Endothelial cell (in vitro differentiated cells): ENCODE data around the gene HDAC11. TPM values are rescaled to one million over a fixed set of nuclear protein-coding genes. Genes with fewer than 3 reads are reported as not detected.

Experiments
- DNase-seq: peaks from one replicate; pipeline ENCODE4 v3.0.0; 2021; ENCODE audit warnings: low spot score
- H3K27ac Mint-ChIP-seq: one replicate; pipeline ENCODE4 v1.8.0; 2021; ENCODE audit warnings: mixed read lengths, inconsistent platforms; ENCODE audit not compliant: unreplicated experiment
- H3K27me3 Mint-ChIP-seq: one replicate; pipeline ENCODE4 v1.8.0; 2021; ENCODE audit warnings: mild to moderate bottlenecking, moderate library complexity, mixed read lengths, inconsistent platforms; ENCODE audit not compliant: unreplicated experiment
- H3K36me3 Mint-ChIP-seq: one replicate; pipeline ENCODE4 v1.8.0; 2021; ENCODE audit warnings: mild to moderate bottlenecking, low read depth, mixed read lengths, inconsistent platforms; ENCODE audit not compliant: unreplicated experiment
- H3K4me1 Mint-ChIP-seq: one replicate; pipeline ENCODE4 v1.8.0; 2021; ENCODE audit warnings: mild to moderate bottlenecking, mixed read lengths, inconsistent platforms; ENCODE audit not compliant: unreplicated experiment
- H3K4me3 Mint-ChIP-seq: one replicate; pipeline ENCODE4 v1.8.0; 2021; ENCODE audit warnings: mild to moderate bottlenecking, mixed read lengths, inconsistent platforms; ENCODE audit not compliant: unreplicated experiment
- H3K9me3 Mint-ChIP-seq: one replicate; pipeline ENCODE4 v1.8.0; 2021; ENCODE audit warnings: mixed read lengths, inconsistent platforms; ENCODE audit not compliant: unreplicated experiment
- CTCF ChIP-seq: fragments of 200-600 bp; sonication (generic); IDR thresholded peaks from one replicate; pipeline ENCODE4 v1.5.0; 2021; ENCODE audit warnings: antibody characterized with exemption; ENCODE audit not compliant: unreplicated experiment
- total RNA-seq: library from RNA; stranded (reverse); fragmentation: NEBNext Ultra II Directional; extraction: Animal tissue kit (Norgen Biotek cat#: 25700); gene quantifications from one replicate; pipeline ENCODE4 v1.2.1, GENCODE V29; 2021; ENCODE audit not compliant: unreplicated experiment

Gene HDAC11
- total RNA-seq, 1 donor from 2014 or later = 14.8 TPM

- DNase-seq = no peak
- Mint-ChIP-seq H3K27ac (no peak overlapping the region), H3K27me3 (no peaks in the 10 kb centered on the region), H3K9me3 (no peaks in the 10 kb centered on the region), H3K36me3 (no peaks in the 10 kb centered on the region), H3K4me3 (no peak overlapping the region), H3K4me1 (peaks cover 2% of the 10 kb centered on the region)
- TF ChIP-seq CTCF = no peak
Observed at GRCh38 chr3:13470894-13471574, 9.1 kb upstream of the HDAC11 start.

GRCh38 chr3:13472286-13472685 lies 7.8 kb upstream of the HDAC11 start:
- Mint-ChIP-seq H3K27ac (no peak overlapping the region), H3K4me3 (no peak overlapping the region), H3K27me3 (no peaks in the 10 kb centered on the region), H3K9me3 (no peaks in the 10 kb centered on the region), H3K36me3 (no peaks in the 10 kb centered on the region), H3K4me1 (peaks cover 2% of the 10 kb centered on the region)
- no peak for TF ChIP-seq CTCF
- DNase-seq = no peak

GRCh38 chr3:13473020-13473419 lies 7.1 kb upstream of the HDAC11 start:
- no peak for DNase-seq
- H3K27ac Mint-ChIP-seq = no peak overlapping the region
- H3K27me3 Mint-ChIP-seq = no peaks in the 10 kb centered on the region
- no peaks in the 10 kb centered on the region for H3K9me3 Mint-ChIP-seq
- no peak overlapping the region for H3K4me3 Mint-ChIP-seq
- no peaks in the 10 kb centered on the region for H3K36me3 Mint-ChIP-seq
- no peak for TF ChIP-seq CTCF
- peaks cover 2% of the 10 kb centered on the region for H3K4me1 Mint-ChIP-seq

GRCh38 chr3:13474021-13474420 lies 6.1 kb upstream of the HDAC11 start:
- Mint-ChIP-seq H3K27ac (no peak overlapping the region), H3K9me3 (no peaks in the 10 kb centered on the region), H3K4me1 (peaks cover 2% of the 10 kb centered on the region), H3K36me3 (no peaks in the 10 kb centered on the region), H3K4me3 (no peak overlapping the region), H3K27me3 (no peaks in the 10 kb centered on the region)
- TF ChIP-seq CTCF = no peak
- no peak for DNase-seq

GRCh38 chr3:13474776-13475303 lies 5.3 kb upstream of the HDAC11 start:
- DNase-seq = no peak
- H3K27me3 Mint-ChIP-seq = no peaks in the 10 kb centered on the region
- TF ChIP-seq CTCF = no peak
- H3K4me3 Mint-ChIP-seq = no peak overlapping the region
- no peaks in the 10 kb centered on the region for H3K9me3 Mint-ChIP-seq
- H3K36me3 Mint-ChIP-seq = no peaks in the 10 kb centered on the region
- no peak overlapping the region for H3K27ac Mint-ChIP-seq
- H3K4me1 Mint-ChIP-seq = peaks cover 2% of the 10 kb centered on the region
